ENCODE data around the gene STAT2.
"Not testable (repeated sequence)": the region's sequence is repeated elsewhere in the genome, so short reads cannot be mapped to it uniquely, and the experiment has no call there.

The STAT2 gene

DNA sequence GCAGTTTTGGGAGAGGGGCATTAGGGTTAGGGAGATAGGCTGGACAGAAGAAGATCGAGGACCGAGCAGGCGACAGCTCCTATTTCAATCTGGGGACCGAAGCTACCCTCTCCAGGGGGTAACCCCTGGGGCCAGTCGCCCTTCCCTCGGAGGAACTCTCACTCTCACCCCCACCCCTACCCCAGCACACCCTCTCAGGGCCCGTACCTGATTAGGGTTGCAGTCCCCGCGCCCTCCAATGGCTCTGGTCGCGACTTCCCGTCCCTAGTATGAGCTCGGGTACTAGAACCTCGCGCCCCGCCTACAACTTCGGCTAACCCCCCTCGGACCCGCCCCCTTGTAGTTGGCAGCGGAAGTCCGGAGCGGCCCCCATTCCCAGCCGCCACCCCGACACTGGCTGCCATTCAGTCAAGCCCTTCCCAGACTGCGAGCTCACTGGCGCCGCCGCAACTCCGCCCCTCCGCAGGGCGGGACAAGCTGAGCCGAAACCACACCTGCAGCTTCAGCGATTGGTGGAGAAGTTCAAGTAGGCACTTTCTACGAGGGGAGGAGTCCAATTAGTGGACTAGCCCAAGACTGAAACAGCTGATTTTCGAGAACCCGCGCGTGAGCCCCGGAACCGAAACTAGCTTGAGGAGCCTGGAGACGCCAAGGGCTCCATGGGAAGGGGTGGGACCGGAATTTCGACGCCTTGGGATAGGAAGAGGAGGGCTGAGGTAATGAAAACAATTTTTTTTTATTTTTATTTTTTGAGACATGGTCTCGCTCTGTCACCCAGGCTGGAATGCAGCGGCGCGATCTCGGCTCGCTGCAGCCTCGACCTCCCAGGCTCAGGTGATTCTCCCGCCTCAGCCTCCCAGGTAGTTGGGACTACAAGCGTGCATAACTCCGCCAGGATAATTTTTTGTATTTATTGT lies at the start of gene STAT2:
TSS of gene STAT2 (minus strand) at position 257 of the 917 bp plus-strand sequence. CDS start 3,536 bp downstream, outside the sequence.
- peak within 1 kb of the TSS; percentile 73 for H3K27ac ChIP-seq

DNA sequence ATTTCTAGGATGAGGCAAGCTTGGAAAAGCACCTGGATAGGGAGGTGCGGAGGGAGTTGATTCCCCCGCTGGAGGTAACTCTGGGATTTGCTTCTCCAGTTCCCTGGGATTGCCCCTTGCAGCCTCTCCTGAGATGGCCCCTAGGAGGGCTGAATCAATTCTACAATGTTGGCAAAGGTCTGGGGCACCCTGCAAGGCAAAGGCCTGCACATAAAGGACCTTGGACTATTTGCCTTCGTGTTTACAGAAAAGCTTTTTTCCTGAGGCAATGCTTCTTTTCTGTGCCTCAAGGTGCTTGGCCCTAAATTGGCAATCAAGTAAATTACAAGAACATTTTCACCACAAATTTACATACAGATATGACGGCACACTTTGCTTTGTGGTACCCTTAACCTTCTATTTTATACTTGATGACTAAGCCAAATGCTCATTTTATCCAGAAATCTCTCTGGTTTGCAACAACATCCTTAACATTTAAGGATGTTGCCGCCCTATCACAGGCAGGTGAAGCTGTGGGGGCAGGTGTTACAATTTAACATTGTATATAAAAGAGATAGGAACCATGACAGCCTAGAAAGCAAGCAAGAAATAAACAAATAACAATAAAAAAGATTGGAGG lies 49.0 kb upstream of the STAT2 start:
- Histone ChIP-seq H3K27ac (no peak overlapping the region), H3K9ac (ENCODE audit: insufficient read length) (no peak overlapping the region), H3K4me3 (no peak overlapping the region), H3K9me3 (ENCODE audit: low read depth, low read length) (no peaks in the 10 kb centered on the region), H3K36me3 (ENCODE audit: insufficient read depth, low read length) (no peaks in the 10 kb centered on the region; the same call in 1 of the 2 replicates)
- TF ChIP-seq FOXP2 (optimal IDR thresholded peaks at IDR 0.05; ENCODE audit: control extremely low read depth, extremely low read length, insufficient read depth) (no peak), POLR2AphosphoS5 (IDR thresholded peaks at IDR 0.05; ENCODE audit: borderline replicate concordance, low read depth, low read length) (no peak), EZH2 (IDR thresholded peaks at IDR 0.05) (no peak)
- no peak for DNase-seq (ENCODE audit: low read depth, low spot score)

More for the DNA sequence above, at the start of gene STAT2:
- Histone ChIP-seq H3K9me3 (ENCODE audit: low read depth, low read length) (no peaks in the 10 kb centered on the region), H3K9ac (ENCODE audit: insufficient read length) (peak within 1 kb of the TSS; percentile 78), H3K36me3 (ENCODE audit: insufficient read depth, low read length) (peaks cover 10% of the 10 kb centered on the region), H3K4me3 (peak within 1 kb of the TSS; percentile 91)
- TF ChIP-seq FOXP2 (optimal IDR thresholded peaks at IDR 0.05; ENCODE audit: control extremely low read depth, extremely low read length, insufficient read depth) (no peak), POLR2AphosphoS5 (IDR thresholded peaks at IDR 0.05; ENCODE audit: borderline replicate concordance, low read depth, low read length) (peak; percentile 73), EZH2 (IDR thresholded peaks at IDR 0.05) (no peak)
- DNase-seq (ENCODE audit: low read depth, low spot score), result peak; percentile 99

DNA sequence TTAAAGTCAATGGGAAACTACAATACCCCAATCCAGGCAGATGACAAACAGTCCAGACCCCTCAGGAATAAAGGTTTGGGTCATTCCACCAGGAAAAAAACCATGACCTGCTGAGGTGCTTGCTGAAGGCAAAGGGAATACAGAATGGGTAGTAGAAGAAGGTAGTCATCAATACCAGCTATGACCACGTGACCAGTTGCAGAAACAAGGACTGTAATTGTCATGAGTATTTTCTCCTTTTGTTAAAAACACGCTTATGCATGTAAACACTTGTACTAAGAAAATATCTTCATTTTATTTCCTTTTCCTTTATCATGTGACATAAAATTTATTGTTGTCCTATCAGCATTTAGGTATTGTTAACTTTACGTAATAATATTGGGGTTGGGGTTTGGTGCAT lies 44.3 kb upstream of the STAT2 start:
- not testable (repeated sequence) for H3K4me3 ChIP-seq; H3K9me3 ChIP-seq (ENCODE audit: low read depth, low read length); DNase-seq (ENCODE audit: low read depth, low spot score); H3K9ac ChIP-seq (ENCODE audit: insufficient read length); H3K36me3 ChIP-seq (ENCODE audit: insufficient read depth, low read length); H3K27ac ChIP-seq

DNA sequence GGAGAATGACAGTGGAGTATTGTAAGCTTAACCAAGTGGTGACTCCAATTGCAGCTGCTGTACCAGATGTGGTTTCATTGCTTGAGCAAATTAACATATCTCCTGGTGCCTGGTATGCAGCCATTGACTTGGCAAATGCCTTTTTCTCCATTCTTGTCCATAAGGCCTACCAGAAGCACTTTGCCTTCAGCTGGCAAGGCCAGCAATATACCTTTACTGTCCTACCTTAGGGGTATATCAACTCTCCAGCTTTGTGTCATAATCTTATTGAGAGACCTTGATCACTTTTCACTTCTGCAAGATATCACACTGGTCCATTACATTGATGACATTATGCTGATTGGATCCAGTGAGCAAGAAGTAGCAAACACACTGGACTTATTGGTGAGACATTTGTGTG lies 41.7 kb upstream of the STAT2 start:
- not testable (repeated sequence) for H3K9ac ChIP-seq (ENCODE audit: insufficient read length); DNase-seq (ENCODE audit: low read depth, low spot score); H3K27ac ChIP-seq; H3K4me3 ChIP-seq; H3K36me3 ChIP-seq (ENCODE audit: insufficient read depth, low read length); H3K9me3 ChIP-seq (ENCODE audit: low read depth, low read length)

DNA sequence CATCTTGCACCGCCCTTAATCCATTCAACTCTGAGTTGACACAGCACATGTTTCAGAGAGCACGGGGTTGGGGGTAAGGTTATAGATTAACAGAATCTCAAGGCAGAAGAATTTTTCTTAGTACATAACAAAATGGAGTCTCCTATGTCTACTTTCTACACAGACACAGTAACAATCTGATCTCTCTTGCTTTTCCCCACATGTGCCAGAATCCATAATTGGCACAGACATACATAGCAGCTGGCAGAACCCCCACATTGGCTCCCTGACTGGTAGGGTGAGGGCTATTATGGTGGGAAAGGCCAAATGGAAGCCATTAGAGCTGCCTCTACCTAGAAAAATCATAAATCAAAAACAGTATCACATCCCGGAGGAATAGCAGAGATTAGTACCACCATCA lies 41.2 kb upstream of the STAT2 start:
- H3K36me3 ChIP-seq (ENCODE audit: insufficient read depth, low read length); DNase-seq (ENCODE audit: low read depth, low spot score); H3K4me3 ChIP-seq: not testable (repeated sequence)

DNA sequence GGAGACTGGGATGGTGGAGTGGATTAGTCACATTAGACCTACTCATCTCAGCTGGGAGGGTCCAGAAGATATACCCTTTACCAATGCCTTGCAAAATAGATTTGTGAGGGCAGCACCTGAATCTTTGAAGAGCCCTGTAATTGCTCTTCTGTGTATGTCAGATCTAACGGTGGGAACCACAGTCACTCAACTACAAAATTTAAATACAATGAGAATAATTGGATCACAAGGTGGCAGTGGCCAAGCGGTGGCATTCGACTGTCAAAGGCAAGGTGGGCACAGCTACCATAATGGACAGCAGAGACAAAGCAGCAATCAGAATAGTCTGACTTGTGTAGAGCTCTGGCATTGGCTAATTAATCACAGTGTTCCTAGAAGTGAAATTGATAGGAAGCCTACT lies 39.6 kb upstream of the STAT2 start:
- DNase-seq (ENCODE audit: low read depth, low spot score); H3K9me3 ChIP-seq (ENCODE audit: low read depth, low read length); H3K9ac ChIP-seq (ENCODE audit: insufficient read length); H3K4me3 ChIP-seq; H3K27ac ChIP-seq; H3K36me3 ChIP-seq (ENCODE audit: insufficient read depth, low read length): not testable (repeated sequence)

More for the DNA sequence above, 41.2 kb upstream of the STAT2 start:
- H3K9ac ChIP-seq (ENCODE audit: insufficient read length); H3K27ac ChIP-seq; H3K9me3 ChIP-seq (ENCODE audit: low read depth, low read length): not testable (repeated sequence)

DNA sequence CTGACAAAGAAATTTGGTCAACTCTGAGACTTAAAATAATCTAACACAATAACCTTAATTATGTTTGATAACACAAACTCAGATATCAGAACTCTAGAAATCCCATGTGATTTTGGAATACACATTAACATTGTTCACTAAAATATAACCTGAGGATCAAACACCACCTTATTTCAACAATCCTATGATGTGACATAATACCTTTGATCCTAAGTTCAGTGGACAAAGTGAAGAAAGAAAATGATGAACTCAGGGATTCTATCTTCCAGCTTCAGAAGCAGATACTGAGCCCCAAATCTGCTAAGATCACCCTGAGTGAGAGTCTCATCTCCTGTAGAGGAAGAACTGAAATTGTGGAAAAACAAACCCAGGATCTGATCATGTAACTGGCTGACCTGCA lies 38.4 kb upstream of the STAT2 start:
- H3K27ac ChIP-seq, result no peak overlapping the region
- H3K36me3 ChIP-seq (ENCODE audit: insufficient read depth, low read length), result no peaks in the 10 kb centered on the region
- H3K9me3 ChIP-seq (ENCODE audit: low read depth, low read length), result no peaks in the 10 kb centered on the region
- no peak for DNase-seq (ENCODE audit: low read depth, low spot score)
- no peak for TF ChIP-seq FOXP2 (optimal IDR thresholded peaks at IDR 0.05; ENCODE audit: control extremely low read depth, extremely low read length, insufficient read depth)
- H3K9ac ChIP-seq (ENCODE audit: insufficient read length), result no peak overlapping the region
- H3K4me3 ChIP-seq, result no peak overlapping the region

DNA sequence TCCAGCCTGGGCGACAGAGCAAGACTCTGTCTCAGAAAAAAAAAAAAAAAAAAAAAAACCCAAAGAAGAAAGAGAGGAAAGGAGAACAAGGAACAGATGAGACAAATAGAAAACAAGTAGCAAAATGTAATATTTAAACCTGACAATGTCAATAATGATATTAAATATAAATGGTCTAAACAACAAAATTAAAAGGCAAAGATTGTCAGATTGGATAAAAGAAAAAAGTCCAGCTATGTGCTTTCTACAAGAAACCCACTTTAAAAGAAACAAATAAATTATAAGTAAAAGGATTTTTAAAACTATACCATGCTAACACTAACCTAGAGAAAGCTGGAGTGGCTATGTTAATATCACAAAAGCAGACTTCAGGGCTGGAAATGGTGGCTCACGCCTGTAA lies 32.4 kb upstream of the STAT2 start:
- Histone ChIP-seq H3K4me3 (no peak overlapping the region), H3K36me3 (ENCODE audit: insufficient read depth, low read length) (no peaks in the 10 kb centered on the region), H3K27ac (no peak overlapping the region), H3K9me3 (ENCODE audit: low read depth, low read length) (no peaks in the 10 kb centered on the region), H3K9ac (ENCODE audit: insufficient read length) (no peak overlapping the region)
- no peak for TF ChIP-seq POLR2AphosphoS5 (IDR thresholded peaks at IDR 0.05; ENCODE audit: borderline replicate concordance, low read depth, low read length)
- TF ChIP-seq EZH2 (IDR thresholded peaks at IDR 0.05), result no peak
- no peak for TF ChIP-seq FOXP2 (optimal IDR thresholded peaks at IDR 0.05; ENCODE audit: control extremely low read depth, extremely low read length, insufficient read depth)
- DNase-seq (ENCODE audit: low read depth, low spot score), result no peak

DNA sequence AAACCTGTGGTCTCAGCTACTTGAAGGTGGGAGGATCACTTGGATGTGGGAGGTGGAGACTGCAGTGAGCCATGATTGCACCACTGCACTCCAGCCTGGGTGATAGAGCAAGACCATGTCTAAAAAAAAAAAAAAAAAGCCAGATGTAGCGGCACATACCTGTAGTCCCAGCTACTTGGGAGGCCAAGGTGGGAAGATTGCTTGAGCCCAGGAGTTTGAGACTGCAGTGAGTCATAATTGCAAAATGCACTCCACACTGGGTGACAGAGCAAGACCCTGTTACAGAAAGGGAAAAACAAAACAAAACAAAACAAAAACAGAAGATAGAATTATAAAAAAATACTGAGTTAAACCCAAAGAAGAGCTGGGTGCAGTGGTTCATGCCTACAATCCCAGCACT lies 31.8 kb upstream of the STAT2 start:
- Histone ChIP-seq H3K9me3 (ENCODE audit: low read depth, low read length) (no peaks in the 10 kb centered on the region), H3K36me3 (ENCODE audit: insufficient read depth, low read length) (no peaks in the 10 kb centered on the region), H3K9ac (ENCODE audit: insufficient read length) (no peak overlapping the region), H3K27ac (no peak overlapping the region), H3K4me3 (no peak overlapping the region)
- DNase-seq (ENCODE audit: low read depth, low spot score), result no peak
- TF ChIP-seq EZH2 (IDR thresholded peaks at IDR 0.05) (no peak), FOXP2 (optimal IDR thresholded peaks at IDR 0.05; ENCODE audit: control extremely low read depth, extremely low read length, insufficient read depth) (no peak), POLR2AphosphoS5 (IDR thresholded peaks at IDR 0.05; ENCODE audit: borderline replicate concordance, low read depth, low read length) (no peak)

Measured in SK-N-MC (cell line).